Measurements from ENCODE around the gene NUDT7. TPM values are rescaled to one million over a fixed set of nuclear protein-coding genes. Genes with fewer than 3 reads are reported as not detected.

The NUDT7 gene
- 4.9 and 5.4 TPM in 2 replicates for total RNA-seq (2014; rRNA removed; shearing (Covaris generic))

DNA sequence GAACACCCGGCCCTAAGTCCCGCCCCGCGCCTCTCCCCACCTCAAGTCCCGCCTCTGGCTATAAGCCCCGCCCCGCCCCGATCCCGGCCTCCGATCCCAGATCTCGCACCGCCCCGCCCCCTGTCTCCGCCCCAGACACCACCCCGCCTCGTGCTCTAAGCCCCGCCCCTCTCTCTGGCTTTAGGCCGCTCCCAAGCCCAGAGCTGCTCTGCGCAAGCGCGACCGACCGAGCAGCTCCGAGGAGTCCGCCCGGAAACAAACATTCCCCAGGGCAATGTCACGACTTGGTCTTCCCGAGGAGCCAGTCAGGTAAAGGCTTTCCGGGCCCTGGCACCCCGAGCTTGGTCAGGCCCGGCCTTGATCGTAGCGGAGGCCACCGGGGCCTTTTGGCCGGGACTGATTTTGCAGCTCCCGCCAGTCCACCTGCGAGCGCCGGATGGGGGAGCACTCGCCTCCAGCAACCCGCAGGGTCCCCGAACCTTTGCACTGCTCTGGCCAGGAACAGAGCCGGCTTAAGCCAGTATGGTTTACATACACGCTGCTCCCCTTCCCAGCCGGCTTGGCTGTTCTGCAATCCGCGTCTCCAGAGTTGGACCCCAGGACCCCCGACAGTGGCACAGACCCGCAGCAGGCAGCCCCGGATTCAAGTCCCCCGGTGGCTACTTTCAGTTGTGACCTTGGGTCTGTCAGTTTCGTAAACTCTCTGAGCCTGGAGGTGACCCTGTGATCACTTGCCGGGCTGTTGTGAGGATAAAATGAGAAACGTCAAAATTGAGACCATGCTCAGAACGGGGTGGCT, at the start of gene NUDT7:
TSS of gene NUDT7 (plus strand) at position 206 of the 799 bp plus-strand sequence. CDS start at position 275, 69 bp downstream.
- peak; percentile 90 for DNase-seq (ENCODE audit: low spot score)

DNA sequence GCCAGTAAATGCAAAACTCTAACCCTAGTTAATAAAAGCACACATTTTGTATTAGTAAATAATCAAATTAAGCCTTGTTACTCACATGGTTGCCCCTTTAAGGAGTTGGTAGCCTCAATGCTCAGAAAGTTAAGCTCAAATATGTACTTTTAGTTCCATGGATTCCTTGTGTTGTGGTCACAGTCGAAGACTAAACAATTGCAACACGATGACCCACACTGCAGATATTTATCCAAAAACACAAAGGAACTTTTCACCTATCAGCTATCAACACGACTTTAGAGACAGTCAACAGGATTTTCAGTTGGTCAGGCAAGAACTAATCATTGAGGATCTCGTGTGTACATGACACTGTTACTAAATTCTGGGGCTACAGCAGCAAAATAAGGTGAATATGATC, 47.4 kb upstream of the NUDT7 start:
- DNase-seq (ENCODE audit: low spot score) = no peak

DNA sequence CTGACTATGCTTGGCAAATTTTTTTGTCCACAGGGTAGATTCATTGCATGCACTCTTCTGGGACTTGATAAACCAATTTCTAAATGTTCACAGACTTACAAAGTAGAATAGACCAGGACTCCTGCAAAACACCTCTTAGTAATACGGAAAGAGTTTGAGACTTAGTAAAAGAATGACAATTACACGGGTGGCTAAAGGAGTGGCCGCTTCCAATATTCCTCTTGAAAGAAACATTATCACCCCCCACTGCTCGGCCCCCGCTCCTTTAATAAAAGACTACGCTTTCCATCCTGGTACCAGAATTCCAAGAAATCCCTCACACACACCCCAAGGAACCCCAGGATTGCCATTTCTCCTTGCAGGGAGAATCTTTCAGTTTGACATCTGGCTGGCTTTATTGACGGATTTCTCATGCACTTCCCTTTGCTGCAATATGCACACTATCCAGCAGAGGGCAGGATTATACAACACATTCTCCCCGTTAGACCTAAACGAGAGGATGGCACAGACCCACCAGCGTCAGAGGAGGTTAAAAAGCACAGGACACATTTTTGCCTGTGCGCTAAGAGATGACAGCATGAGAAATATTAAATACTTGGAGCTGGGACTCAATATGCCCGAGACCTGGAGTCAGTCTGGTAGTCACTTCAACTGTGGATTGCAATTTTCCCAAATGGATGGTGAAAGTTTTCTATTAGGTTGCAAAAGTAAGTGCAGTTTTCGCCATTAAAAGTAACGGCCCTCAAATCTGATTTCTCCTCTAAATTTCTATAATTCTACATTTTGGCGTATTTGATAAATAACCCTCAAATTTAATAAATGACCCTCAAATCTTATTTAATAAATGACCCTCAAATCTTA, 46.6 kb upstream of the NUDT7 start:
- peak; percentile 66 for DNase-seq (ENCODE audit: low spot score)

DNA sequence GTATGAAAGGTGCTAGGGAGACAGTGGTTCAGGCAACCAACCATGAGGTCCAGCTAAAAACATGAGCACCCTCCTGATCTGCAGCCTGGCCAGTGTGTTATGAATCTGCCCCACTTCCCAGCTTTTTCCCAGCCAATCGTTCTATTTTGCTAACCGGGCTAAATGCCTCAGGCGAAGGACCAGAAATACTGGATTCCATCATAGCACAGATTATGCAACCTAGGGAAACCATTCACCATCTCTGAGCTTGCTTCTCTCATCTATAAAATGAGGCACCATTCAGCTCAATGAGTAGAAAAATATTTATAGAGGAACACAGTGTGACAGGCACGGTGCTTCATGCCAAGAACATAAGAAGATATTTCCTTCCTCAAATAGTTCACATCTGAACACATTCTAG, 45.2 kb upstream of the NUDT7 start:
- DNase-seq (ENCODE audit: low spot score) = no peak

DNA sequence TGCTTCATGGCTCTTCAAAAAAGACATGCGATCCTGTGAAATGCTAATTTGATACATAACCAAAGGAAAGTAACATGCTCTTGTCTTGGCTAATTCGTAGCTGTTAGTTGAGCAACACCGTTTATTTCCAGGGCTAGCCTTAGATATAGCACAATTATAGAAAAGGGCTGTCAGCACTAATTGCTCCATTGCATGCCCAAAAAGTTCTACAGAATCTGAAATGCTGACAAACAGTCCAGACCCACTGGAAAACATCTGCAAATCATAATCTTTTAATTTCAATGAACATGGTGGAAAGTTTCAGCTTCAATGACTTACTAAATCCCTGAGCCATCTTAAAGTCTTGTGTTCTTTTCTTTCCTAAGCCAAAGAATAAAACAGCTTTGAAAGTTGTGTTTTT, 42.9 kb upstream of the NUDT7 start:
- DNase-seq (ENCODE audit: low spot score) = no peak

DNA sequence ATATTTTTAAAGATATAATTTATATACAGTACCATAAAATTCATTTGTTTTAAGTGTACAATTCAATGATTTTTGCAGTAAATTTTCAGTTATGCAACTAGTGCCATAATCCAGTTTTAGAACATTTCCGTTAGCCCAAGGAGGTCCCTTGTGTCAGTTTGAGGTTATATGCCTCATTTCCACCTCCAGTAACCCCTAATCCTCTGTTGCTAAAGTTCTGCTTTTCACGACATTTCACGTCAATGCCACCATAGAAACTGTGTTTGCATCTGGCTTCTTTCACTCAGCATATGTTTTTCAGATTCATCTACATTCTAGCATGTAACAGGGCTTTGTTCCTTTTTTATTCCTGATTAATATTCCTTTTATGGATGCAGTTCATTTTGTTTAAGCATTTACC, 42.4 kb upstream of the NUDT7 start:
- DNase-seq (ENCODE audit: low spot score) = no peak

DNA sequence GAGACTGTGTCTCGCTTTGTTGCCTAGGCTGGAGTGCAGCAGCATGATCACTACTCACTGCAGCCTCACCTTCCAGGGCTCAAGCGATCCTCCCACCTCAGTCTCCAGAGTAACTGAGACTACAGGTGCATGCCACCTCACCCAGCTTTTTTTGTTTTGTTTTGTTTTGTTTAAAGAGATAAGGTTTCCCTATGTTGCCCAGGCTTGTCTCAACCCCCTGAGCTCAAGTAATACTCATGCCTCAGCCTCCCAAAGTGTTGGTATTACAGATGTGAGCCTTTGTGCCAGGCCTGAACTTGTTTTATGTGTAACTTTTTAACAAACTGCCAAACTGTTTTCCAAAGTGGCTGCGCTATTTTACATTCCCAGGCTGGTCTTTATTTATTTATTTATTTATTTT, 41.8 kb upstream of the NUDT7 start:
- no peak for DNase-seq (ENCODE audit: low spot score)

DNA sequence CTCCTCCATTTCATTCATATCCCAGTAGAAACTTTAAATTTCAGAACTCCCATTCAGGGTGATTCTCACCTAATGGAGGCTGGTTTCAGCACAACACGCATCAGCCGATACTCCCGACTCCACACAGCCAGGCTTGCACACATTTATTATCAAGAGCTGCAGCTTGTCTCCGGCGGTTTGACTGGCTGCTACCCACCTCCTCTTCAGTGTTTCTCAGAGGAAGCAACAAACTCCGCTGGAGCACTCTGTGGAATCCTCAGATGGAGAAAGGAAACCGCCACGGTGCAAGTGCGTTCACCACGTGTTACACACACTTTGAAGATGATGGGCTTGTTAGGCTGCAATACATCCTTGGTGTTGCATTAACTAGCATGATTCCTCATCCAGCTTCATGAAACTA, 39.7 kb upstream of the NUDT7 start:
- no peak for DNase-seq (ENCODE audit: low spot score)

DNA sequence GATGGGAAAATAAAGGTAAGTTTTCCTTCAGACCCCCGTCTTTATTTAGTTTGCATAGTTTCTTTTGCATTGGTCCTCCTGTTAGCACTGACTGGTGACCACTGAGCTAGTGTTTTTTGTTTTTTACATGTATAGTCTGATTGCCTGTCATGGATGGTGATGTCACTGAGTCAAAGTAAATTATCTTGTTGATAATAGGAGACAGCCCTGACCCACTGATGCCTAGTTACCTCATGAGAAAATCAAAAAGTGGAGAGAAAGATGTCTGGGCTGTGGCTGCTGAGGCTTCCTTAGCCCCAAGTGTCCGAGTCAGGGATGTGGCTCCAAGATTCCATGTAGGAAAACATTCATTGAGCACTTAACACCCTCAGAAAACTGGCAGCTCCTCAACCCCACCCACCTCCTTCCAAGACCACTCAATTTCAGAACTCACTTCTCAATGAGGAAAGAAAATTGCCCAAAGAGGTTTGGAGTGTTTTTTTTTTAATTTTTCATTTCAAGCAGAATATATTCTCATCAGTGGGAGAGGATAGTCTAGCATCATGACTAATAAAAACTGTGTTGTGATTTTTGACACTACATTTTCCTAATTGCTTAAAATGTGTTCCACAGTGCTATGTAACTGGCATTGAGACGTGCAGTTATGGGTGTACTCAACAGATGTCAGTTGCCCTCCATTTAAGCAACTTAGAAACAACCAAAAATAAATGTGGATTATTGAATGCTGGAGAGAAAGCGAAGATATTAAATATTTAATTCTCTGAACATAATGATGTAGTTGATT, 38.7 kb upstream of the NUDT7 start:
- DNase-seq (ENCODE audit: low spot score) = no peak

DNA sequence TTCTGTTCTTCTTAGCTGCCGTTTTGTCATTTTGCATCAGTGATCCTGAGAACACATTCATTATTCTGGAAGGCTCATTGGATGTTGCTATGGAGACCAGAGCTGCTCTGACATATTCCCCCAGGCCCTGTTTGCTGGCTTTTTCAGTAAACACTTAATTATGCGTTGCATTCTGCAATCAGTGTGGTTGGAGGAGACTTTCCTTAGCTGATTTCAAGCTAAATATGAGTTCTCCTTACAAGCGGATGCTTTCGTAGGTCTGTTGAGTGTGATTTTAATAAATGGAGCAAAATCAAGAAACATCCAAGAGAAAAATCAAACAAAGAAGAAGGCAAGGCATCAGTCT, 38.2 kb upstream of the NUDT7 start:
- DNase-seq (ENCODE audit: low spot score) = no peak

DNA sequence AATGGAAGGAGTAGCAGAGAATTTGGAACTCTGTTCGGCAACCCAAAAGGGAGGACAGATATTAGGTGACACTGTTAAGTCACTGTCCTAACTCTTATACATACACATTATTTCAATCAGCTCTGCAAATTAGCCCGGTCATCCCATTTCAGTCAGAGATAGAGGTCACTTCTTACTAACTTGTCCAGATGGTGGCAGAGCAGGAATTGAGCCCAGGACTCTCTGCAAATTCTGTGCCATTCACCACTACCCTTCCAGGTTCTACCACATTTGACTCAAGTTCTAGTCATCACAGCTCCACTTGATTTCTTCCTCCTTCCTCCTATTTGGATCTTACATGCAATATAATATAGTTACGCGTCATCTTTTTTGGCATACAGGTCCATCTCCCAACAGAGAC, 35.9 kb upstream of the NUDT7 start:
- no peak for DNase-seq (ENCODE audit: low spot score)

DNA sequence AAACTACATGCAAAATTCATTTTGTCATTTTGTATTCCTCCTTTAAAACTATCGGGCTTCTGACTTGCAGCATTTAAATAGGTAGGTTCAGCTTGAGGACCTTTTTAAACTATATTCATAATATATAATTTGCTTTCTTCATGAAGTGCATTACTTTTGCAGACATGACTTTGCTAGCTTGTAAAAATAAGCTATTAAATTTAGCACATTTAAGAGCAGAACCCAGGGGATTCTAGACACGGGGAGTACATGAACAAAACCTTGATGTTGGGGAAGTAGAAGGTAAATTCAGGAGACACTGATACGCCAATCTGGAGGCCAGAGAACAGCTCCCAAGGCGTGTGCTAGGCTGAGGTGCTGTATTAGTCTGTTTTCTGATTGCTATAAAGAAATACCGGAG, 32.3 kb upstream of the NUDT7 start:
- no peak for DNase-seq (ENCODE audit: low spot score)

DNA sequence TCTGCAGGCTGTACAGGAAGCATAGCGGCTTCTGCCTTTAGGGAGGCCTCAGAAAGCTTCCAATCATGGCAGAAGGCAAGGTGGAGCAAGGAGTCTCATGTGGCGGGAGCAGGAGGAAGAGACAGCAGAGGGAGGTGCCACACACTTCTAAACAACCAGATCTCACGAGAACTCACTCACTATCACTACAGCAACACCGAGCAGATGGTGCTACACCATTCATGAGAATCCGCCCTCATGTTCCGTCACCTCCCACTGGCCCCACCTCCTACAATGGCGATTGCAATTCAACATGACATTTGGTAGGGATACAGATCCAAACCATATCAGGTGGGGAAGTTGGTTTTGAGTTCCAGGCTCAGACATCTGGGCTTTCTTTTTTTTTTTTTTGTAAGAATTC, 31.9 kb upstream of the NUDT7 start:
- DNase-seq (ENCODE audit: low spot score) = no peak

DNA sequence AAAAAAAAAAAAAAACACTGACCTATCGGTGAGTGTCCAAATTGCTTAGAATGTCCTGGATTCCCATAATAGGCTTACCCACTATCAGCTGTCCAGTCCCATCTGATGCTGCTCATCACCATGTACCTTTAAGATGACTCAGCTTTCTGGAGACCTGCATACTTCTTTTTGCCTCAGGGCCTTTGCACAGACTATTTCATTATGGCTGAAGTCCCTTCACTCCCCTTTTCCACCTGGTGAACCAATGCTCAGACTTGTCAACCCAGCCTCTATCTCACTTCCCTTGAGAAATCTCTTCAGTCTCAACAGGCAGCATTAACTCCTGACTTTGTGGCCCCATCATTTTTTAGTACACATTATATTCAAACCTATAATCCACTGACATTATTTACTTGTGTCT, 29.7 kb upstream of the NUDT7 start:
- no peak for DNase-seq (ENCODE audit: low spot score)

DNA sequence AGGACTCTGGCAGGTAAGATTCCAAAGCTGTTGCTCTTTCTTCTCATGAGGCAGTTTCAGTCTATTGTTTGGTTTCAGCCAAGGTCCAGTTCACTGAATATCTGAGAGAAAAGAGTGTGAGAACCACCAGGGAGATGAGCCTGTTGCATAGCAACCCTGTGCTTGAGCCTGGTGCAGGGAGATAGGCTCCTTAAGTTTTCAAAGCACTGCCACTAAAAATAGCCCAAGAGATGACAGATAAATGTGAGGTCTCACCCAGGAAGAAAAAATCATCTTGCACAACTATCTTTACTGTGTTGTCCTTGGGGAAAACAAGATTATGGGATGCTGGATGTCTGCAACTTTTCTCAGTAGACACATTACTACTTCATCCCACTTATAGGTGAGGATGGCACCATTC, 26.2 kb upstream of the NUDT7 start:
- DNase-seq (ENCODE audit: low spot score) = no peak

DNA sequence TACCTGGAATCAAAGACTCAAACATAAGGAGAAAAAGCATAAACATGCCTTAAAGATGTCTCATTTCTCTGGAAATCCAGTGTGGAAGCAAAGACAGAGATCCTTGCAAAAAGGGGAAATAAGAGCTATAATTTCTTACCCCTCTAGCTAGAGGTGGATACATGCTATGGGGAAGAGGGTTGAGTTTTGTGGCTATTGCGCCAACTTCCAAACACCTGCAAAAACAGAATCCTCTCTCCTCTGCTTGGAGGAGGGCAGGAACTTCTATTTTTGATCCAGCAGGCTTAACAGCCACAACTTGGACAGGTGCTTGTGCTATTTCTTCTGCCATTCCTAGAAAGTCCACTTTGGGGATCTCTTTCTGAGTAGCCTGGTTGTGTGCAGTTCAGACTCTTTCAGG, 21.5 kb upstream of the NUDT7 start:
- DNase-seq (ENCODE audit: low spot score) = no peak

DNA sequence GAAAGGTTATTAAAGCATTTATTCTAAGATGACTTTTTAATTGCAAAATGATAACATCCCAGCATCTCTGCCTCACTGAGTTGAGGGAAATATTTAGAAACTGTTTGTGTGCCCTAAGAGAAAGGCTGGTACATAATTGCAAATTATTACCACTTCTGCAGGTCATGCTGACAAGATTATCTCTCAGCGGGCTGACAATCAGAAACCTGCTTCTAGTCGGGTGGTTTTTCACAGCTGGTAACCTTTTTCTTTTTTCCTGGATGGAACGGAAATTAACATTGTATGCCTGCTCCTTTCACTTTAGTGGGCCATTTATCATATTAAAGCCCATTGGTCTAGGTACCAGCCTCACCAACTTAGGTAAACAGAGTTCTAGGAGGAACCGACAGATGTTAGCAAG, 17.0 kb upstream of the NUDT7 start:
- DNase-seq (ENCODE audit: low spot score) = no peak

DNA sequence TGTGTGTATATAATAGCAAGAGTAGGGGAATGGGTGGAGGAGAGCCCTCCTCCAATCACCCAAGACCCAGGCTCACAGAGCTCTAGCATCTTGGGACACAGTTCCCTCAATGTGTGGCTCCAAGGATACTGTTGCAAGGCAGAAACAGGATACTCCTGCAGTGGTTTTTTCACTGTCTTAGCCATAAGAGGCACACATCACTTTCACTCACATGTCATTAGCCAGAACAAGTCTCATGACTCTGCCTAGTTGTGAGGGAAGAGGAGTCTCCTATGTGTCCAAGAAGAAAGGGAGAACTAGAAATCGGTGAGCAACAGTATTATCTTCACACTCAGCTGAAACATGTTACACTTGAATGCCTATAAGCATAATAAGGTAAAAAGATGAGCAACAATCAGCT, 11.1 kb upstream of the NUDT7 start:
- DNase-seq (ENCODE audit: low spot score) = no peak

DNA sequence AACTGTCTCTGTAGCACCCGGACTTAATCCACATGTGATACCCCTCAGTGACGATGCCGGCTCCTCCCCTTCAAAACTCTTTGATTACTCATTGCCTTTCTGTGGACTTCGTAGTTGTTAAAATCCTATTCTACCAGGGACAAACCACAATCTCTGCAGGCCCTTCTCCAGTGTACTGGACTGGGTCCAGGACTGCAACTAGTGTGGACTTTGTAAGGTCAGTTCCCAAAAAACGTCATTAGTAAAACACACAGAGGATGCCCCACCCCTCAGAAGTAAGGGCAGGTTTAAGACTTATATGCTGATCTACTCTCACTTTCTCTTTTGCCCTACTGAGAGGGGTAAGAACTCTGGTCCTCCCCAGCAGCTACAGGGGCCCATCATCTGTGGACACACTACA, 10.5 kb upstream of the NUDT7 start:
- peak; percentile 21 for DNase-seq (ENCODE audit: low spot score)

DNA sequence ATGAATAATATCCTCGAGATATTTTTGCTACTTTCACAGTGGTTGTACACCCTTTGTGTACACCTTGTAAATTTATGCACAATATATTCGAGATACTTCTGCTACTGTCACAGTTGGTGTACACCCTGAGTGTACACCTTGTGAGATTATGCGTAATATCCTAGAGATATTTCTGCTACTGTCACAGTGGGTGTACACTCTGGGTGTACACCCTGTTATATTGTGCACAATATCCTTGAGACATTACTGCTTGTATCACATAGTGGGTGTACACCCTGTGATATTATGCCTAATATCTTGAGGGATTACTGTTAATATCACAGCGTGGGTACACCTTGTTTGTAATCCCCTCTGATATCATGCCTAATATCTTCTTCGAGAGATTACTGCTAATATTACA, 7.2 kb upstream of the NUDT7 start:
- no peak for DNase-seq (ENCODE audit: low spot score)

DNA sequence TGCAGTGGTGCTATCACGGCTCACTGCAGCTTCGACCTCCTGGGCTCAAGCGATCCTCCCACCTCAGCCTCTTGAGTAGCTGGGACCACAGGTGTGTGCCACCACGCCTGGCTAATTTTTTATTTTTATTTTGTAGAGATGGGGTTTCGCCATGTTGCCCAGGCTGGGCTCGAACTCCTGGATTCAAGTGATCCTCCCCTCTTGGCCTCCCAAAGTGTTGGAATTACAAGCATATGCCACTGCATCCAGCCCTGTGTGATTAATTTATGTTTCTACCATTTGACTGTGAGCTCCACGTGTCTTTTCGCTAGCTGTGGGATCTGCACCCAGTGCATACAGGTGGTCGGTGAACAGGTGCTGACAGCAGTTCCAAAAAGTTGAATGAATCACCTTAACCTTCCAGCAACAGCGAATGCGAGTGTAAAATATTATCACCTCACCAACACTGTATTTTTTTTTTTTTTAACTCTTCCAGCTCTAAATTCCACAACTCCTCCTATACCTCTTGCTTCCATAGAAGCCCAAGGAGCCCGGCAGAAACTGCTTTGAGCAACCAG, 484 bp upstream of the NUDT7 start:
- DNase-seq (ENCODE audit: low spot score) = no peak

DNA sequence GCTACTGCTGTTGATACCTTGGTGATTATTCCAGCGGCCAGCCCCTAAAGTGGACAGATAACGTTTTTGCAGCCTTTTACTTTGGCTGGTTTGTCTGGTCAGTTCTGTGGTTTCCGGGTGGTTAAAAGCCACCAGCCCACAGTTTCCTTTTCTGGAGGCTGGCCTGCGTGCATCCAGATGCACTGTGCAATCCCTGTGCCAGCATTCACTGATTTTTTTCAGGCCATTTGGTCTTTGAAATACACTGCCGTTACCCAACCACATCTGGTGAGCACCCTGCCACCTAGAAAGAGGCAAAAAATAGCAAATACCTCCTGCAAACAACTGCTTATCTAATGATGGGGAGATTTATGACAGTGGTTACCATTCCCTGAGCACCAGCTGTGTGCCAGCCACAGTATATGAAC, 797 bp downstream of the NUDT7 start:
- DNase-seq (ENCODE audit: low spot score) = peak; percentile 63

All from A172 (cell line).